ENCODE measurements around the gene RNF217.
"Not testable (repeated sequence)": the region's sequence is repeated elsewhere in the genome, so short reads cannot be mapped to it uniquely, and the experiment has no call there.

Gene RNF217

DNA sequence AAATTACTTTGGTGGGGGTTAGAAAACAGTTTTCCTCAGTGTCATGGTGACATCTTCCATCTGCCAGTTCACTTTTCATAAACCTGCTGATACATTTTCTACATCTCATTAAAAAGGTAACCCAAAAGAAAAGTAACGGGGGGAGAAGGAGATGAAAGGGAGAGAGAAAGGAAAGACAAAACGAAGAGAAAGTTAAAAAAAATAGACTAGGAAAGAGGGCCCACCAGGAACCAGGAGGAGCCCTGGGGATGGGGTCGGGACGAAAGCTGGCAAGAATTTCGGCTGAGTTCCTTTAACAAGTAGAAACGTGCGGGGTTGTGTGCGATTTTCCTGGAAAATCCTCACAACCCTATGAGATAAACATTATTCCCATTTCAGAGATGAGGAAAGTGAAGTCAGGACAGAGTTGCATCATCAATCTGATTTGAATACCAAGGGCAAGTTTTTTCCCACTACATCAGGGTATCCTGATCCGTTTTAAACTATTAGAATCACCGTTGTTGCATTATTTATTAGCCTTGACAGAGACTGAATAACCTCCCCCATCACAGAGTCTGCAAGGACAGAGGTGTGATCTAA is 137.9 kb downstream of the RNF217 start:
- DNase-seq (ENCODE audit: low spot score): no peak

DNA sequence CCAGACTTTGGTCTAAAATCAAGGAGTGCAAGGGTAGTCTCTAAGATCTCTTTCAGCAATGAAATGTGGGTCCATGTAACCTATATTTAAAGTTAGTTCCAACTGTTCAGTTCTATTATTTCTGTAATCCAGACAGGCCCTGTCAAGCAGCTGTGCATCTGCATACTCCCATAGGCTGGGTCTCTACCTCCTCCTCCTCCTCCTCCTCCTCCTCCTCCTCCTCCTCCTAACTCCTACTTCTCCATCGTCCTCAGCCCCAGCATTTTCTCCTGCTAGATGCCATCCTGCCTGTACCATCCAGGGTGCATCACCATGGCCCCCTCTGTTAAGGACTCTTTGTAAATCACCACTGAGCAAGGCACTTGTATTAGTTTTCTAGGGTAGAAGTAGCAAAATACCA is 138.9 kb downstream of the RNF217 start:
- DNase-seq (ENCODE audit: low spot score): no peak

DNA sequence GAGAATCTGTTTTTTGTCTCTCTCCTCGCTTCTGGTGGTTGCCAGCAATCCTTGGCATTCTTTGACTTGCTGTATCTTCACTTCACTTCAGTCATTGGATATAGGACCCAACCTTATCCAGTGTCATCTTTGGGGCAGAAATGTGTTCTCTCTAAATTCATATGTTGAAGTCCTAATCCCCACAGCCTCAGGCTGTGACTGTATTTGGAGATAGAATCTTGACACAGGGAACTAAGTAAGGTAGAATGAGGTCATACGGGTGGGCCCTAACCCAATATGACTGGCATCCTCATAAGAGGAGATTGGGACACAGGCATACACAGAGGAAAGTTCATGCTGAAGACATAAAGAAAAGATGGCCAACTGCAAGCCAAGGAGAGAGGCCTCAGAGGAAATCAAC is 139.4 kb downstream of the RNF217 start:
- no peak for DNase-seq (ENCODE audit: low spot score)

DNA sequence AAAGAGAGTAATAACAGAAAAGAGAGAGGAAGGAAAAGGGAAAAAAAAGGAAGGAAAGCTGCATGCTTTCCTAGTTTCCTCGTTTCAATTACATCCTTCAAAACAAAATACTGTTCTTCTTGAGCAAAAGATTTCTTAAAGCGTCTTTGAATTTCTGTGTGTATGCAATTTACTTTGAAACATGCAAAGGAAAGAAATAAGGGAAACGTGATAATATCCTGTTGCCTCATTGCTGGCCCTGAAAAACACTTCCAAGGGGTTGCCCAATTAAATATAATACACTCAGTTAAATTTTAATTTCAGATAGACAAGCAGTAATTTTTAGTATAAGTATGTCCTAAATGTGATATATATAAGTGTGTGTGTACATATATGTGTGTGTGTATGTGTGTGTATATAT is 140.2 kb downstream of the RNF217 start:
- no peak for DNase-seq (ENCODE audit: low spot score)

DNA sequence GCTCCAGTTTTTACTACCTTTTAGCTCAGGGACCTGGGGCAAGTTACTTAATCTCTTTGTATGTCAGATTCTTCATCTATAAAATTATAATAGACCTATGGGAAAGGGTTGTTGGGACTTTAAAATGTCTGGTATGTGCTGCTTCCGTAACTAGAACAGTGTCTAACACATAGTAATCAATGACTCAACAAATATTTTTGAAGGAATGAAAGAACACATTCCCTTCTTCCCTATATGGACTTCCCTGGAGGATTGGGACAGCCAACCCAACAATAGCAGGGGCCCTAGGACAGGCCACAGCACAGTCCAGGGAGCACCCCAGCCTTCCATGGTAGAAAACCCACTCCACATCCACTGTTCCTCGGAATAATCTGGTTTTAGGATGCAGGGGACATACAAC is 140.7 kb downstream of the RNF217 start:
- no peak for DNase-seq (ENCODE audit: low spot score)

DNA sequence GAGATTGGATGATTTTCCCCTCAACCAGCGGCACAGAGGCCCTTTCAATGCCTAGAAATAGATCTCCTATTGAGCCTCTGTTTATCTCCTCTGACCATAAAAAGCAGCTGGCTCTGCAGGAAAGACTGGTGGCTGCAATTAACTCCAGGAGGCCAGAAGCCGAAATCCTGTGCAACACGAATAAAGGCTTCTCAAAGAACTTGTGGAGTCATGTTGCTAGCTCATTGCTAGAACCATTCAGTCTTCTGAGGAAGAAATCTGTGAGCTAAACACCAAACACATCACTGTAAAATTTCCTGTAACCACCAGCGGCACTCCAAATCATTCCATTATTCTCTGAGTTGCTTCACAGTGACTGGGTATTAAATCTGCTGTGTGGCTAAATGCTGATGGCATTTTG is 142.2 kb downstream of the RNF217 start:
- DNase-seq (ENCODE audit: low spot score): no peak

DNA sequence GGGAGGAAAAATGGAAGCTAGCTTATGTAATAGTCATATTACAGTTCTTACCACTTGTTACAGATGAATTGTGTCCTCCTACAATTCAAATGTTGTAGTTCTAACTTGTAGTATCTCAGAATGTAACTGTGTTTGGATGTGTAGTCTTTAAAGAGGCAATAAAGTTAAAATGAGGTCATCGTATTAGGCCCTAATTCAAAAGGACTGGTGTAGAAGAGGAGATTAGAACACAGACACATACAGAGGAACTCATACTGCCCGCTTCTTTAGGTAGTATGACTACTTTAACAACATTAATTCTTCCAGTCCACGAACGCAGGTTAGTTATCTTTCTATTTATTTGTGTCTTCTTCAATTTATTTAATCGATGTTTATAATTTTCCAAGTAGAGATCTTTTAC is 144.8 kb downstream of the RNF217 start:
- no peak for DNase-seq (ENCODE audit: low spot score)

DNA sequence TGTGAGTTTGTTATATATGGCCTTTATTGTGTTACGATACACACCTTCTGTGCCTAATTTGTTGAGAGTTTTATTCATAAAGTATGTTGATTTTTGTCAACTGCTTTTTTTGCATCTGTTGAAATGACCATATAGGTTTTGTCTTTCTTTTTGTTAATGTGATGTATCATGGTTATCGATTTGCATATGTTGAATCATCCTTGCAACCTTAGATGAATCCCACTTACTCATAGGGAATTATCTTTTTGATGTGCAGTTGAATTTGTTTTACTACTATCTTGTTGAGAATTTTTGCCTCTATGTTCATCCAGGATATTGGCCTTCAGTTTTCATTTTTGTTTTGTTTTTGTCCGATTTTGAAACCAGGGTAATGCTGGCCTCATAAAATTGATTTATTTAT is 145.7 kb downstream of the RNF217 start:
- DNase-seq (ENCODE audit: low spot score): no peak

DNA sequence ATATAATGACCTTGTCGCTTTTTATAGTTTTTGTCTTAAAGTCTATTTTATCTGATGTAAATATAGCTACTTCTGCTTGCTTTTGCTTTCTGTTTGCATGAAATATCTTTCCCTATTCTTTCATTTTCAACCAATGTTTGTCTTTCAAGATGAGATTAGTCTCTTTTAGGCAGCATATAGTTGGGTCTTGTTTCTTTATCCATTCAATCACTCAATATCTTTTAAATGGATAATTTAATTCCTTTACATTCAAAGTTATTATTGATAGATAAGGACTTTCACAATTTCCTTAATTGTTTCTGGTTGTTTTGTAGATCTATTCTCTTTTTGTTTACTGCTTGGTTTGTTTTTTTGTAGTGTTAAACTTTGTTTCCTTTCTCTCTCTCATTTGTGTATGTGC is 147.8 kb downstream of the RNF217 start:
- no peak for DNase-seq (ENCODE audit: low spot score)

DNA sequence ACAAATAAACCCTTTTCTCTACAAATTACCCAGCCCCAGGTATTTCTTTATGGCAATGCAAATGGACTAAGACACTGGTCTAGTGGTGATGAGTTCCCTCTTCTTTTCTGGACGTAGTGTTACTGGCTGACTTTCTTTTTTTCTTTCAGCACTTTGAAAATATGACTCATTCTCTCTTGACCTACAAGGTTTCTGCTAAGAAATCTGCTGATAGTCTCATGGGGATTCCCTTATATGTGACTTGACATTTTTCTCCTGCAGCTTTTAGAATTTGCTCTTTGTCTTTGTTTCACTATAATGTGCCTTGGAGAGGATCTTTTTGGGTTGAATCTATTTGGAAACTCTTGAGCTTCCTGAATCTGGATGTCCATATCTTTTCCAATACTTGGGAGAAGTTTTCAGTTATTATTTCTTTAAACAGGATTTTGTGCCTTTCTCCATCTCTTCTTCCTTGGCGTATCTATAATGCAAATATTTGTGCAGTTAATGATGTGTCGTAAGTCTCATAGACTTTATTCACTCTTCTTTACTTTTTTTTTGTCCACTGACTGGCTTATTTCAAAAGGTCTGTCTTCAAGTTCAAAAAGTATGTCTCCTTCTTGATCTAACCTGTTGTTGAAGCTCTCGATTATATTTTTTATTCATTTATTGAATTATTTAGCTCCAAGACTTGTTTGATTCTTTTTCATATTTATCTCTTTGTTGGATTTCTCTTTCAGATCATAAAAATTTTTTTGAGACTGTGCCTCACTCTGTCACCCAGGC is 149.2 kb downstream of the RNF217 start:
- DNase-seq (ENCODE audit: low spot score): no peak

DNA sequence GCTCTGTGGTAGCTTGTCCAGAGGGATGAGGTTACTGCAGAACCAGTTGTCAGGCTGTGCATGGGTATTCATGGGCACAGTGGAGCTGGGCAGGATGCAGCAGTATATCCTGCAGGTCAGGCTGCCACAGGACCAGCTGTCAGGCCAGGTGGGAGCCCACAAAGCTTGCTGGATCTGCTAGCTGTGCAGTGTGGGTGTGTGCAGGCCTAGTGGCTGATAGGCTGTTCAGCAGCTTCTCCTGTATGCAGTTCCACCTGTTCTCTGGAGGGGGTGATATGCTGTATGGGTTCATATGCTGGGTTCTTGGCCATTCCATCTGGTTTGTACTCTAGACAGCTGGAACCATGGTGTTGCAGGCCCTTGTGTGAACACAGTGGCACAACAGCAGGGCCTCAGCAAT is 150.7 kb downstream of the RNF217 start:
- no peak for DNase-seq (ENCODE audit: low spot score)

DNA sequence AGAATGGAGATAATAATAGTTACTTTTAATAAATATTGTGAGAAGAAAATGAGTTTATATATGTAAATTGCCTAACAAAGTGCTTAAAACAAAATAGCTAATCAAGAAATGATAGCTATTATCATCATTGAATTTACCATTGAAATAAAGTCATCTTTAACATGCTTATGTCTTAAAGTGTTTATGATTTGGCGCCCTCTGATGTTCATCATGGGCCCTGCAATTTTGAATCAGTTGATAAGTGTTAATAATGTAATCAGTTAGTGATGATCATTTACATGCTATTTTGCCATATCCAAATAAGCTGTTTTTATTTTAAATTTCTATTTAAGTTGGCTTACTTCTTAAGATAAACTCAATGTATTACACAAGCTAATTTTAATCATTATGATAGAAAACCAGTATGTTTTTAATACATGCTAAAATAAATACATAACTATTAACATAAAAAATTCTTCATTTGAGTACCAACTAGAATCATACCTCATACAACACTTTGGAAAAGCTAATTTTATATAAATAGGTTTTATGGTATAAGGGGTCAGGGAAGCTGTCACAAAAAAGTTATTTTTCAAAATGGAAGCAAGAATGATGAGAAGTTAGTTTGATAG is 152.1 kb downstream of the RNF217 start:
- DNase-seq (ENCODE audit: low spot score): peak; percentile 57

DNA sequence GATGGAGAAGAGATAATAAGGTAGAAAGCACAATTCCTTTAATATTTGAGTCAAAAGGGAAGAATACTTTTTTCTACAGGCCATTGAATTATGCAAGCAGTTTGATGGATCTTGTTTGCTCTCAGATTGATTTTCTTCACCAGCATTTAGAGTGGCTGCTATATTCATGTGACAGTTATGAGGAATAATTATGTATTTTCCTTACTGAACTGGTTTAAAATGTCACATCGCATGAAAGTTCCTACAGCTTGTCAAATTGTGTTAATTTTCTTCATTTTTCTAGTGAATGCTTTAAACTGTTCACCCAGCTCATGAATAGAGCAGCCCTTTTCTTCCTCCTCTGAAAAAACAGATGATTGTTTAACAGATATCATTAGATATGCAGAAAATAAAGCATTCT is 153.9 kb downstream of the RNF217 start:
- no peak for DNase-seq (ENCODE audit: low spot score)

DNA sequence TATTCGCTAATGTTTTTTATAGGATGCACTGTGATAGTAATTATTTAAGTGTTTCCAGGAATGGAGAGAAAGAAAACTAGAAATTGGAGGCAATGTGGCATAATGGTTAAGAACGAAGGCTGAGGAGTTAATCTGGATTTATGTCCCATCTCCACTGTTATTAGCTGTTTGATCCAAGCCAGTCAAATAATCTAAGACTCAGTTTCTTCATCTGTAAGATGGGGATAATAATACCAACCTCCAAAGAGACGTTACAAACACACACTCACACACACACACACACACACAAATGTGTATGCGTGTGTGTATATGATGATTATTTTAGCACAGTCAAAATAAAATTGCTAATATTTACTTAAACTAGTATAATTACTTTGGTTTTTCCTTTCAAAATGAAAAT is 154.5 kb downstream of the RNF217 start:
- DNase-seq (ENCODE audit: low spot score): no peak

DNA sequence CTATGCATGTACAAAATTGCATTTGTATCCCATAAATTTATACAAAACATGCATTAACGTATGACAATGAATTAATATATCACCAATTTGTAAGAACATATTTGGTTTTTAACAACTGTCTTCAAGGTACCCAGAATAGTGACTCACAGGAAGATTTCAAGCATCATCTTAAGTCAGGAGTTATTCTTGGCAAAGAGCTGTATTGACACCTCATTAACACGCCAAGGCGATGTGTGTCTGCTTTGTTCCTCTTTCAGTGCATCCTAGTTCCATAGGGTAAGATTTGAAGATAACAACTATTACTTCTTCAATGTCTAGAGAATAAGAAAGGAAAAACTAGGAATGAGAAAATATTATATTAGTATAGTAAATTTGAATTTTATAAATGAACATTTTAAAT is 155.6 kb downstream of the RNF217 start:
- DNase-seq (ENCODE audit: low spot score): no peak

DNA sequence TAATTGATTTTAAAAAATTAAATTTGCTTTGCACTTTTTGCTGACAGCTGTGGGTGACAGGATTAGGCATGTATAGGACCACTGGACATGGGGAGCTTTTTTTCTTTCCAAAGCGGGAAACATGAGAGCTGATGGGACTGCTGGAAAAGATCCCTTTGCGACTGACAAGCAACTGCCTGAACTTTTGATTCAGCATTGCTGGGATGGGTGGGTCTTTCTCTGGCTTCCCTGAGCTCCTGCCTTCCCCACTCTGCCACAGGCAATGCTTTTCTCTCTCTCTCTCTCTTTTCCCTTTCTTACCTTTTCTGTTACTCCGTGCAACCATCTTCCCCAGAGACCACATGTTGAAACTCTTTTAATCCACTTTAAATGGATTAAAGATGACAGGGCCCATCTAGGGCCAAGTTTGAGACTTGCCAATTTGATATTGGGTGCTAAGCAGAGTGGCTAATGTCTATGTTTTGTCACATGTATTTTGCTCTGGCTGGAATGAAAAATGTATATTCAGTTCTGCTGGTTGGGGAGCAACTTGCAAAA is 157.9 kb downstream of the RNF217 start:
- no peak for DNase-seq (ENCODE audit: low spot score)

DNA sequence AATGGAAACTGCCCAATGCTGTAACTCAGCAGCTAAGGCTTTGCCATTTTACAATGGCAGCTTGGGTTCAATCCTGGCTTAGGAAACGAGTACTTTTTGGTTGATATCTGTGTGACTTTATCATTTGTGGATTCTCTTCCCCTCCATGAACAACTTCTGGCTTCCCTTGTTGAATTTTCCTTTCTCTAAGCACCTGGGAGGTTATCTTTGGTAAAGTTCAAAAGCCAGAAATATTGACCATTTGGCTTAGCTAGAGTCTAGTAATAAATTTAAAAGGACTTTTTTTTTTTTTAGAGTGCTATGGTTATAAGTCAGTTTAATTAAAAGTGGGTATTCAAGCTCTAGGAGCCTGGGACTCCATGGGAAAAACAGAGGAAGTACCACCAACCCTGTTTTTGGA is 159.7 kb downstream of the RNF217 start:
- DNase-seq (ENCODE audit: low spot score): no peak

DNA sequence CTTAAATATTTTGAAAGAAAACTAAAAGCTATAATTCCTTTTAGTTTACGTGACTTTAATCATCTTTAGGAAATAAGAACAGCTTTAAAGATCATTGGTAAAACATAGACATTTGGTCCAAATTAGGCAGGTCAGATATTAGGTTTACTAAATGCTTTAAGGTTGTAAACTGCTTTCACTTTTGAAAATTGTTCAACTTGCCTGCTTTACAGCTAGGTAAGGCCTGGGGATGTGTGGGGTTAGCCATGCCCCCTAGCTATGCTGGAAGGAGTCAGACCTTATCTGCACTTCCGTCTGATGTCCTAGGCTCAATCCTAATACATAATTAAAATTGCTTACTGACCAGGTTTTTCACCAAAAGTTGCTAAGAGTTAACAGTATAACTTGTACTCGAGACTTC is 160.8 kb downstream of the RNF217 start:
- no peak for DNase-seq (ENCODE audit: low spot score)

DNA sequence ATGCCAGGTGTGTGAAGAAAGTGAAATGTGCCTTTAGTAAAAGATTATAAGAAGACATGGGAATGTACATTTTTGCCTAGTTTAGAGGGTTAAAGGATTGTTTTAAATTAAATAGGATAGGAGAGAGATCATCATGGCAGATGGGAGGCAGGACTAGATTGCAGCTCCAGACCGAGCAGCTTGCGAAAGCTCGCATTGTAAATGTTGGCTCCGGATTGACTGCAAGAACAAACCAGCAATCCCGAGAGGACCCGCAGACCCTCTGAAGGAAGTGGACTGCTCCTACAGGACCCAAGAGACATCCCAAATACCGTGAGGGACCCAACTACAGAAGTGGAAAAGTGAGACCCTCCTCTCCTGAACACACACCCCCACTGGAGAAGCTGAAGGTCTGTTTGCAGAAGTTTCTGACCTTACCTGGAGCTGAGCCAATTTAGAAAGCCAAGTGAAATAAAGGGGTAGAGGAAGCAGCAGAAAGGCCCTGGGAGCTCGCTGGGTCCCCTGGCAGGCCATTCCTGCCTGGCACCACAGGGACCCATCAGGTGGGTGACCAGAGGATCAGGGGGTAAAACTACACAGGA is 161.3 kb downstream of the RNF217 start:
- DNase-seq (ENCODE audit: low spot score): no peak

DNA sequence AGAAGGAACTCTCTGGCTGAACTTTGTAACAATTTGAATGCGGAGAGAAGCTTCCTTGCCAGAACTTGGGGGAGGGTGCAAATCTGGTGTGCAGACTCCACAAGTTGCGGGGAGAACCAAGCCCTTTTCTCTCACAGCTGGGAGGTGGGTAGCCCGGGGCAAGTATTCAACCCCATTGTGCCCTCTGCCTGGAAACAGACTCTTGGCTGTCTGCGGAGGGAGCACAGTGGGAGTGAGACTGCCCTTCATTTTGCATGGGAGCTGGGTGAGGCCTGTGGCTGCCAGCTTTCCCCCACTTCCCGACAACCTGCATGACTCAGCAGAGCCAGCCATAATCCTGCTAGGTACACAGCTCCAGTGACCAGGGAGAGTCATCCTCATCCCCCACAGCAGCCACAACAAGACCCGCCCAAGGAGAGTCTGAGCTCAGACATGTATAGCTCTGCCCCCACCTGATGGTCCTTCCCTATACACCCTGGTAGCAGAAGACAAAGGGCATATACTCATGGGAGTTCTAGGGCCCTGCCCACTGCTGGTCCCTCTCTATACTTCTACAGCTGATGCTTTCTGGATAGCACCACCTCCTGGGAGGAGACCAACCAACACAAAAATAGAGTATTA is 161.9 kb downstream of the RNF217 start:
- DNase-seq (ENCODE audit: low spot score): peak; percentile 57

DNA sequence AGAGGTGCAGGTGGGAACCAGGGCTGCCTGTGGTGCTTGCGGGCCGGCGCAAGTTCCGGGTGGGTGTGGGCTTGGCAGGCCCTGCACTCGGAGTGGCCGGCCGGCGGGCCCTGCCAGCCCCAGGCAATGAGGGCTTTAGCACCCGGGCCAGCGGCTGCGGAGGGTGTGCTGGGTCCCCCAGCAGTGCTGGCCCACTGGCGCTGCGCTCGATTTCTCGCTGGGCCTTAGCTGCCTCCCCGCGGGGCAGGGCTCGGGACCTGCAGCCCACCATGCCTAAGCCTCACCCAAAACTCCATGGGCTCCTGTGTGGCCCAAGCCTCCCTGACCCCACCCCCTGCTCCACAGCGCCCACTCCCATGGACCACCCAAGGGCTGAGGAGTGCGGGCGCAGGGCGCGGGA is 163.6 kb downstream of the RNF217 start:
- DNase-seq (ENCODE audit: low spot score): not testable (repeated sequence)

DNA sequence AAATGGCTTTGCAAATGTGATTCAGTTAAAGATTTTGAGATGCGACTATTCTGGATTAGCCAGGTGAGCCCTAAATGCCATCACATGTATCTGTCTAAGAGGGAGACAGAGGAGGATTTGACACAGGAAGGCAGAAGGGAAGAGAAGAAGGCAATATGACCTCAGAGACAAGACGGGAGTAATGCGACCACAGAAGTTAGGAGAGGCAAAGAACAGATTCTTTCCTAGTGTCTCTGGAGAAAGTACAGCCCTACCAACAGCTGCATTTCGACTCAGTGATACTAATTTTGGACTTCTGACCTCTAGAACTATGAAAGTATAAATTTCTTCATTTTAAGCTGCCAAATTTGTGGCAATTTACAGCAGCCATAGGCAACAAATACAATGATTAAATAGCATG is 167.1 kb downstream of the RNF217 start:
- no peak for DNase-seq (ENCODE audit: low spot score)

DNA sequence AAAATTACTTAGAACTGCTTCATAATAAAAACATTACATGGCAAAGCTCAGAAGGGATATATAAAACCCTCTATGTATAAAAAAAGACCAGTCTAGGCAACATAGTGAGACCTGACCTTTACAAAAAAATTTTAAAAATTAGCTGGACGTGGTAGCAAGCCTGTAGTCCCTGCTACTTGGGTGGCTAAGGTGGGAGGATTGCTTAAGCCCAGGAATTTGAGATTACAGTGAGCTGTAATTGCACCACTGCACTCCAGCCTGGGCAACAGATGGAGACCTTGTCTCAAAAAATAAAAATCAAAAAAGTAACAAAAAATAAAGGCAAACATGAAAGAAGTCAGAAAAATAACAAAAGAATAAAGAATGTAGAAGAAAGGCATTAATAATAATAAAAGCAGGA is 169.8 kb downstream of the RNF217 start:
- DNase-seq (ENCODE audit: low spot score): no peak
